Measurements from ENCODE around the gene ABTB1. TPM values are rescaled to one million over a fixed set of nuclear protein-coding genes. Genes with fewer than 3 reads are reported as not detected.

ABTB1 gene
- total and polyA plus RNA-seq, 2 of the 13 experiments (the other 11 are each of a cell fraction or from before 2014, with no cell fraction given): 0.42 to 14.5 TPM

DNA sequence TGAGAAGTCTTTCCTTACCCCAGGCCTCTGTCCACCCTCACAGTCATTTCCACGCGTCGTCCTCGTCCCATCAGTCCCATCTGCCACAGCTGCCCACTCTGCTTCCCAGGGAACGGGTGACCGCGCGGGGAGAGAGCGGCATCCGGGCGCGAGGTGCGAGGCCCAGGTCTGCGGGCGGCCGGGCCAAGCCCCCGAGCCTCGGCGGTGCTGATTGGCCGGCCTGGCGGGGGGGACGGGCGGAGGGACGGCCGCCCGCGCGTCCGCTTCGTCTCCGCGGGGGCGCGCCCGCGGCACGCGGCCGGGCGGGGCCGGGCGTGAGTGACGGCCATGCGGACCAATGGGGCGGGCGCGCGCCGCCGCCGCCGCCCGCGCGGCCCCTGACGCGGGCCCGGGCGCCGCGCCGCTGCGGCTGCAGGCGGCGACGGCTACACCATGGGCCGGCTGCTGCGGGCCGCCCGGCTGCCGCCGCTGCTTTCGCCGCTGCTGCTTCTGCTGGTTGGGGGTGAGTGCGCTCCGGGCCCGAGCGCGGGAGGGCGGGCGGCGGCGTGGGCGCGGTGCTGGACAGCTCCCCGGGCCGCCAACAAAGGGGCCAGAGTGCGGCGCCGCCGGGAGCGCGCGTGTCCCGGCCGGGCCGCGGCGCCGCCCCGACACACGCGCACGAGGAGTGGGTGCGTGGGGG lies 43.8 kb upstream of the ABTB1 start, which contains the start of gene PODXL2 (continued):
- TF ChIP-seq, protein P1, sequence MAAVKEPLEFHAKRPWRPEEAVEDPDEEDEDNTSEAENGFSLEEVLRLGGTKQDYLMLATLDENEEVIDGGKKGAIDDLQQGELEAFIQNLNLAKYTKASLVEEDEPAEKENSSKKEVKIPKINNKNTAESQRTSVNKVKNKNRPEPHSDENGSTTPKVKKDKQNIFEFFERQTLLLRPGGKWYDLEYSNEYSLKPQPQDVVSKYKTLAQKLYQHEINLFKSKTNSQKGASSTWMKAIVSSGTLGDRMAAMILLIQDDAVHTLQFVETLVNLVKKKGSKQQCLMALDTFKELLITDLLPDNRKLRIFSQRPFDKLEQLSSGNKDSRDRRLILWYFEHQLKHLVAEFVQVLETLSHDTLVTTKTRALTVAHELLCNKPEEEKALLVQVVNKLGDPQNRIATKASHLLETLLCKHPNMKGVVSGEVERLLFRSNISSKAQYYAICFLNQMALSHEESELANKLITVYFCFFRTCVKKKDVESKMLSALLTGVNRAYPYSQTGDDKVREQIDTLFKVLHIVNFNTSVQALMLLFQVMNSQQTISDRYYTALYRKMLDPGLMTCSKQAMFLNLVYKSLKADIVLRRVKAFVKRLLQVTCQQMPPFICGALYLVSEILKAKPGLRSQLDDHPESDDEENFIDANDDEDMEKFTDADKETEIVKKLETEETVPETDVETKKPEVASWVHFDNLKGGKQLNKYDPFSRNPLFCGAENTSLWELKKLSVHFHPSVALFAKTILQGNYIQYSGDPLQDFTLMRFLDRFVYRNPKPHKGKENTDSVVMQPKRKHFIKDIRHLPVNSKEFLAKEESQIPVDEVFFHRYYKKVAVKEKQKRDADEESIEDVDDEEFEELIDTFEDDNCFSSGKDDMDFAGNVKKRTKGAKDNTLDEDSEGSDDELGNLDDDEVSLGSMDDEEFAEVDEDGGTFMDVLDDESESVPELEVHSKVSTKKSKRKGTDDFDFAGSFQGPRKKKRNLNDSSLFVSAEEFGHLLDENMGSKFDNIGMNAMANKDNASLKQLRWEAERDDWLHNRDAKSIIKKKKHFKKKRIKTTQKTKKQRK (IDR thresholded peaks at IDR 0.05; ENCODE audit: low read length): no peak
- TF ChIP-seq KLF15 (CRISPR knock-in tag; IDR thresholded peaks at IDR 0.05; ENCODE audit: borderline replicate concordance): peak; percentile 82; the same call in 1 of the 2 replicates
- TF ChIP-seq, protein P2, sequence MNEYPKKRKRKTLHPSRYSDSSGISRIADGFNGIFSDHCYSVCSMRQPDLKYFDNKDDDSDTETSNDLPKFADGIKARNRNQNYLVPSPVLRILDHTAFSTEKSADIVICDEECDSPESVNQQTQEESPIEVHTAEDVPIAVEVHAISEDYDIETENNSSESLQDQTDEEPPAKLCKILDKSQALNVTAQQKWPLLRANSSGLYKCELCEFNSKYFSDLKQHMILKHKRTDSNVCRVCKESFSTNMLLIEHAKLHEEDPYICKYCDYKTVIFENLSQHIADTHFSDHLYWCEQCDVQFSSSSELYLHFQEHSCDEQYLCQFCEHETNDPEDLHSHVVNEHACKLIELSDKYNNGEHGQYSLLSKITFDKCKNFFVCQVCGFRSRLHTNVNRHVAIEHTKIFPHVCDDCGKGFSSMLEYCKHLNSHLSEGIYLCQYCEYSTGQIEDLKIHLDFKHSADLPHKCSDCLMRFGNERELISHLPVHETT (CRISPR knock-in tag; conservative IDR thresholded peaks at IDR 0.05): 0 out of 2 replicates have a peak, but pooled peaks have one; percentile 46
- TF ChIP-seq, protein P3, sequence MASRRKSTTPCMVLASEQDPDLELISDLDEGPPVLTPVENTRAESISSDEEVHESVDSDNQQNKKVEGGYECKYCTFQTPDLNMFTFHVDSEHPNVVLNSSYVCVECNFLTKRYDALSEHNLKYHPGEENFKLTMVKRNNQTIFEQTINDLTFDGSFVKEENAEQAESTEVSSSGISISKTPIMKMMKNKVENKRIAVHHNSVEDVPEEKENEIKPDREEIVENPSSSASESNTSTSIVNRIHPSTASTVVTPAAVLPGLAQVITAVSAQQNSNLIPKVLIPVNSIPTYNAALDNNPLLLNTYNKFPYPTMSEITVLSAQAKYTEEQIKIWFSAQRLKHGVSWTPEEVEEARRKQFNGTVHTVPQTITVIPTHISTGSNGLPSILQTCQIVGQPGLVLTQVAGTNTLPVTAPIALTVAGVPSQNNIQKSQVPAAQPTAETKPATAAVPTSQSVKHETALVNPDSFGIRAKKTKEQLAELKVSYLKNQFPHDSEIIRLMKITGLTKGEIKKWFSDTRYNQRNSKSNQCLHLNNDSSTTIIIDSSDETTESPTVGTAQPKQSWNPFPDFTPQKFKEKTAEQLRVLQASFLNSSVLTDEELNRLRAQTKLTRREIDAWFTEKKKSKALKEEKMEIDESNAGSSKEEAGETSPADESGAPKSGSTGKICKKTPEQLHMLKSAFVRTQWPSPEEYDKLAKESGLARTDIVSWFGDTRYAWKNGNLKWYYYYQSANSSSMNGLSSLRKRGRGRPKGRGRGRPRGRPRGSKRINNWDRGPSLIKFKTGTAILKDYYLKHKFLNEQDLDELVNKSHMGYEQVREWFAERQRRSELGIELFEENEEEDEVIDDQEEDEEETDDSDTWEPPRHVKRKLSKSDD (CRISPR knock-in tag; IDR thresholded peaks at IDR 0.05; ENCODE audit: low read depth): peak; percentile 65; the same call in 1 of the 2 replicates
- 0 out of 2 replicates have a peak, but pooled peaks have one; percentile 62 for TF ChIP-seq DNMT1 (CRISPR knock-in tag; IDR thresholded peaks at IDR 0.05)
- 0 out of 2 replicates have a peak, but pooled peaks have one; percentile 30 for TF ChIP-seq CBX5 (CRISPR knock-in tag; IDR thresholded peaks at IDR 0.05; ENCODE audit: borderline replicate concordance)
- TF ChIP-seq, protein P4, sequence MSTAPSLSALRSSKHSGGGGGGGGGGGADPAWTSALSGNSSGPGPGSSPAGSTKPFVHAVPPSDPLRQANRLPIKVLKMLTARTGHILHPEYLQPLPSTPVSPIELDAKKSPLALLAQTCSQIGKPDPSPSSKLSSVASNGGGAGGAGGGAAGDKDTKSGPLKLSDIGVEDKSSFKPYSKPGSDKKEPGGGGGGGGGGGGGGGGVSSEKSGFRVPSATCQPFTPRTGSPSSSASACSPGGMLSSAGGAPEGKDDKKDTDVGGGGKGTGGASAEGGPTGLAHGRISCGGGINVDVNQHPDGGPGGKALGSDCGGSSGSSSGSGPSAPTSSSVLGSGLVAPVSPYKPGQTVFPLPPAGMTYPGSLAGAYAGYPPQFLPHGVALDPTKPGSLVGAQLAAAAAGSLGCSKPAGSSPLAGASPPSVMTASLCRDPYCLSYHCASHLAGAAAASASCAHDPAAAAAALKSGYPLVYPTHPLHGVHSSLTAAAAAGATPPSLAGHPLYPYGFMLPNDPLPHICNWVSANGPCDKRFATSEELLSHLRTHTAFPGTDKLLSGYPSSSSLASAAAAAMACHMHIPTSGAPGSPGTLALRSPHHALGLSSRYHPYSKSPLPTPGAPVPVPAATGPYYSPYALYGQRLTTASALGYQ (CRISPR knock-in tag; IDR thresholded peaks at IDR 0.05): no peak
- peak; percentile 87 for TF ChIP-seq ZNF33B (CRISPR knock-in tag; IDR thresholded peaks at IDR 0.05)
- TF ChIP-seq SP4 (CRISPR knock-in tag; IDR thresholded peaks at IDR 0.05): peak; percentile 36
- no peak for TF ChIP-seq ZKSCAN8 (CRISPR knock-in tag; IDR thresholded peaks at IDR 0.05; ENCODE audit: borderline replicate concordance)
- TF ChIP-seq ZBTB7B (CRISPR knock-in tag; IDR thresholded peaks at IDR 0.05): no peak
- TF ChIP-seq, protein P5, sequence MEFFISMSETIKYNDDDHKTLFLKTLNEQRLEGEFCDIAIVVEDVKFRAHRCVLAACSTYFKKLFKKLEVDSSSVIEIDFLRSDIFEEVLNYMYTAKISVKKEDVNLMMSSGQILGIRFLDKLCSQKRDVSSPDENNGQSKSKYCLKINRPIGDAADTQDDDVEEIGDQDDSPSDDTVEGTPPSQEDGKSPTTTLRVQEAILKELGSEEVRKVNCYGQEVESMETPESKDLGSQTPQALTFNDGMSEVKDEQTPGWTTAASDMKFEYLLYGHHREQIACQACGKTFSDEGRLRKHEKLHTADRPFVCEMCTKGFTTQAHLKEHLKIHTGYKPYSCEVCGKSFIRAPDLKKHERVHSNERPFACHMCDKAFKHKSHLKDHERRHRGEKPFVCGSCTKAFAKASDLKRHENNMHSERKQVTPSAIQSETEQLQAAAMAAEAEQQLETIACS (CRISPR knock-in tag; IDR thresholded peaks at IDR 0.05): peak; percentile 87
- no peak for TF ChIP-seq KLF13 (CRISPR knock-in tag; IDR thresholded peaks at IDR 0.05)
- TF ChIP-seq, protein P6, sequence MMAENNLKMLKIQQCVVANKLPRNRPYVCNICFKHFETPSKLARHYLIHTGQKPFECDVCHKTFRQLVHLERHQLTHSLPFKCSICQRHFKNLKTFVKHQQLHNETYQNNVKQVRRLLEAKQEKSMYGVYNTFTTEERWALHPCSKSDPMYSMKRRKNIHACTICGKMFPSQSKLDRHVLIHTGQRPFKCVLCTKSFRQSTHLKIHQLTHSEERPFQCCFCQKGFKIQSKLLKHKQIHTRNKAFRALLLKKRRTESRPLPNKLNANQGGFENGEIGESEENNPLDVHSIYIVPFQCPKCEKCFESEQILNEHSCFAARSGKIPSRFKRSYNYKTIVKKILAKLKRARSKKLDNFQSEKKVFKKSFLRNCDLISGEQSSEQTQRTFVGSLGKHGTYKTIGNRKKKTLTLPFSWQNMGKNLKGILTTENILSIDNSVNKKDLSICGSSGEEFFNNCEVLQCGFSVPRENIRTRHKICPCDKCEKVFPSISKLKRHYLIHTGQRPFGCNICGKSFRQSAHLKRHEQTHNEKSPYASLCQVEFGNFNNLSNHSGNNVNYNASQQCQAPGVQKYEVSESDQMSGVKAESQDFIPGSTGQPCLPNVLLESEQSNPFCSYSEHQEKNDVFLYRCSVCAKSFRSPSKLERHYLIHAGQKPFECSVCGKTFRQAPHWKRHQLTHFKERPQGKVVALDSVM (CRISPR knock-in tag; IDR thresholded peaks at IDR 0.05): 0 out of 2 replicates have a peak, but pooled peaks have one; percentile 21

Data from HepG2 (cell line).